ENCODE results near the gene MRNIP. TPM values are rescaled to one million over a fixed set of nuclear protein-coding genes. Genes with fewer than 3 reads are reported as not detected.

Gene MRNIP
- total and polyA plus RNA-seq, 2 of the 8 experiments (the other 6 are each of a cell fraction or from before 2014, with no cell fraction given), result 29.6 TPM

DNA sequence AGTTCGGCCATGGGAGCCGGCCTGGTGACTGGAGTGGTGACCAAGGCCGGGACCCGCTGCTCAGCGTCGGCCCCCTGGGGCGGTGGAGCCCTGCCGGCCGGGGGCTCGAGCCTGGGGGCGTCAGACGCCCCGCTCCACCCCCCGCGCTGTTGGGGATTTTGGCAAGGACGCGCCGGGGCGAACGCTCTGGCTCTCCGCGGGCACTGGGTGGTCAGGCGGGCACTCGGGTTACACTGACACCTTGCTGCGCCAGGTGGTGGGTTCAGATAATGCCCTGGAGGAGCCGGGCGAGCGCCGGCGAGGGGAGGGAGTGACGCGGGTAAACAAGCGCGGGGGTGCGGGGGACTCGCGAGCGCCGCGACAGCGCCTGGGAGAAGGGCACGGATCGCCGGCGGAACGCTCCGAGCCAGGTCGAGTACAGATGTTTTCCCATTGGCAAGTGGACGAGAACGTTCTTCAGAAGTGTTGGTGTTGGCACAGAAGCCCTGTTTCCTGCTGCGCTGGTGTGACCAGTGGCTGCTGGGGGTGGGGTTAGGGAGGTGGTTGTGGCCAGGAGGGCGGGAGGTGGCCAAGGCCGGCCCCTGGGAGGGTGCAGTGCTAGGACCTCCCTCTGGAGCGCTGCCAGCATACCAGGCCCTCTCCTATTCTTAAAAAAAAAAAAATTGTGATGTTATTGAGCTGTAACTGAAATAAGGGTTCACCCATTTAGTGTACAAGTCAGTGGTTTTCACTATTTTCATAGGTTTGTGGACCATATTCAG, 37.1 kb downstream of the MRNIP start (continued):
- no peak for TF ChIP-seq ATF2 (IDR thresholded peaks at IDR 0.05; ENCODE audit: low read length)
- no peak for TF ChIP-seq JUND (IDR thresholded peaks at IDR 0.05; ENCODE audit: low read length)
- no peak for TF ChIP-seq NANOG (IDR thresholded peaks at IDR 0.05; ENCODE audit: insufficient read depth, low read depth, low read length, poor library complexity, severe bottlenecking)
- TF ChIP-seq SIX5 (IDR thresholded peaks at IDR 0.05; ENCODE audit: low read depth, low read length), result no peak
- no peak for TF ChIP-seq CHD1 (IDR thresholded peaks at IDR 0.05; ENCODE audit: low read depth, low read length)
- TF ChIP-seq SRF (IDR thresholded peaks at IDR 0.05; ENCODE audit: low read depth, low read length), result no peak
- no peak; the same call in 1 of the 2 replicates for TF ChIP-seq RBBP5 (IDR thresholded peaks at IDR 0.05; ENCODE audit: borderline replicate concordance, low read depth, low read length)
- TF ChIP-seq TBP (IDR thresholded peaks at IDR 0.05; ENCODE audit: low read depth, low read length), result no peak
- TF ChIP-seq, protein P1, sequence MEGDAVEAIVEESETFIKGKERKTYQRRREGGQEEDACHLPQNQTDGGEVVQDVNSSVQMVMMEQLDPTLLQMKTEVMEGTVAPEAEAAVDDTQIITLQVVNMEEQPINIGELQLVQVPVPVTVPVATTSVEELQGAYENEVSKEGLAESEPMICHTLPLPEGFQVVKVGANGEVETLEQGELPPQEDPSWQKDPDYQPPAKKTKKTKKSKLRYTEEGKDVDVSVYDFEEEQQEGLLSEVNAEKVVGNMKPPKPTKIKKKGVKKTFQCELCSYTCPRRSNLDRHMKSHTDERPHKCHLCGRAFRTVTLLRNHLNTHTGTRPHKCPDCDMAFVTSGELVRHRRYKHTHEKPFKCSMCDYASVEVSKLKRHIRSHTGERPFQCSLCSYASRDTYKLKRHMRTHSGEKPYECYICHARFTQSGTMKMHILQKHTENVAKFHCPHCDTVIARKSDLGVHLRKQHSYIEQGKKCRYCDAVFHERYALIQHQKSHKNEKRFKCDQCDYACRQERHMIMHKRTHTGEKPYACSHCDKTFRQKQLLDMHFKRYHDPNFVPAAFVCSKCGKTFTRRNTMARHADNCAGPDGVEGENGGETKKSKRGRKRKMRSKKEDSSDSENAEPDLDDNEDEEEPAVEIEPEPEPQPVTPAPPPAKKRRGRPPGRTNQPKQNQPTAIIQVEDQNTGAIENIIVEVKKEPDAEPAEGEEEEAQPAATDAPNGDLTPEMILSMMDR (IDR thresholded peaks at IDR 0.05; ENCODE audit: control extremely low read depth in 1 of 3, insufficient read depth in 1 of 3, low read depth in 1 of 3, low read length in 3 of 3), result 0 out of 4 replicates have a peak, but pooled peaks of 1 of the 3 experiments have one; percentile 11
- peak; percentile 48; the same call in 1 of the 2 replicates for TF ChIP-seq CREB1 (IDR thresholded peaks at IDR 0.05)
- TF ChIP-seq RFX5 (IDR thresholded peaks at IDR 0.05; ENCODE audit: borderline replicate concordance, low read depth, low read length), result no peak
- TF ChIP-seq, protein P2, sequence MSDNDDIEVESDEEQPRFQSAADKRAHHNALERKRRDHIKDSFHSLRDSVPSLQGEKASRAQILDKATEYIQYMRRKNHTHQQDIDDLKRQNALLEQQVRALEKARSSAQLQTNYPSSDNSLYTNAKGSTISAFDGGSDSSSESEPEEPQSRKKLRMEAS (IDR thresholded peaks at IDR 0.05), result peak; percentile 4; the same call in 1 of the 2 replicates
- no peak for TF ChIP-seq SP2 (IDR thresholded peaks at IDR 0.05; ENCODE audit: low read length)
- TF ChIP-seq RXRA (IDR thresholded peaks at IDR 0.05; ENCODE audit: insufficient read depth, low read depth, low read length), result no peak
- TF ChIP-seq E2F6 (IDR thresholded peaks at IDR 0.05), result no peak
- TF ChIP-seq CEBPB (IDR thresholded peaks at IDR 0.05; ENCODE audit: low read depth, low read length), result no peak
- no peak for TF ChIP-seq SUZ12 (IDR thresholded peaks at IDR 0.05; ENCODE audit: low read length)
- peak; percentile 90 for TF ChIP-seq POLR2AphosphoS5 (IDR thresholded peaks at IDR 0.05; ENCODE audit: low read depth, low read length)
- TF ChIP-seq SIN3A (conservative IDR thresholded peaks at IDR 0.05 in 1 of 2, IDR thresholded peaks at IDR 0.05 in 1 of 2; ENCODE audit: low read depth in 1 of 2, low read length in 2 of 2), result 0 out of 4 replicates have a peak, but pooled peaks of 1 of the 2 experiments have one; percentile 25

Measured in H1 (cell line).